ENCODE data around the gene EXOC6B.

Gene EXOC6B

DNA sequence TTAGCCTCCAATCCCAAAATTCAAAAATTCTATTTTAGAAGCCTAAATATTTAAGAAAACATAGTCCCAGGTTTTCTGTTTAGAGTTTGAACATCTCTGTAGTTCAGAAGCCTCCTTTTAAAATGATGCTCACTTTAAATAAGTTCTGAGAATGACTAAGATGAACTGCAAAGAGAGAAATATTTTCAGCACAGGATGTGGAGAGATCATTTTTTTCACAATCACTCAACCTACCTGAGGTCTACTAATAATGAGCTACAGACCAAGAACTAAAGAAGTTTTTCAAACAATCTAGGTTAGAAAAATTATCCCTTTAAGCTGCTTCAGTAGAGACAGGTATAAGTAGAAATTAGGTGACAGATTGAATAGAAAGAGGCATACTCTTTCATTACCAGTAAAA lies 493.1 kb downstream of the EXOC6B start:
- no peak overlapping the region for H2AFZ ChIP-seq (ENCODE audit: low read depth, low read length)
- no peak overlapping the region for H3K4me3 ChIP-seq (ENCODE audit: low read depth in 1 of 2, low read length in 2 of 2)
- H3K4me2 ChIP-seq (ENCODE audit: insufficient read depth, low read length) = no peak overlapping the region
- H3K79me2 ChIP-seq (ENCODE audit: insufficient read depth, low read length) = no peaks in the 10 kb centered on the region
- H3K4me1 ChIP-seq (ENCODE audit: insufficient read depth, low read length) = no peaks in the 10 kb centered on the region
- H3K27me3 ChIP-seq (ENCODE audit: insufficient read depth, low read length, poor library complexity) = no peaks in the 10 kb centered on the region
- DNase-seq (no peak), ATAC-seq (ENCODE audit: insufficient read depth, low read depth) (no peak)
- H3K9me3 ChIP-seq (ENCODE audit: insufficient read depth, low read length, severe bottlenecking) = no peaks in the 10 kb centered on the region
- TF ChIP-seq, protein P1, sequence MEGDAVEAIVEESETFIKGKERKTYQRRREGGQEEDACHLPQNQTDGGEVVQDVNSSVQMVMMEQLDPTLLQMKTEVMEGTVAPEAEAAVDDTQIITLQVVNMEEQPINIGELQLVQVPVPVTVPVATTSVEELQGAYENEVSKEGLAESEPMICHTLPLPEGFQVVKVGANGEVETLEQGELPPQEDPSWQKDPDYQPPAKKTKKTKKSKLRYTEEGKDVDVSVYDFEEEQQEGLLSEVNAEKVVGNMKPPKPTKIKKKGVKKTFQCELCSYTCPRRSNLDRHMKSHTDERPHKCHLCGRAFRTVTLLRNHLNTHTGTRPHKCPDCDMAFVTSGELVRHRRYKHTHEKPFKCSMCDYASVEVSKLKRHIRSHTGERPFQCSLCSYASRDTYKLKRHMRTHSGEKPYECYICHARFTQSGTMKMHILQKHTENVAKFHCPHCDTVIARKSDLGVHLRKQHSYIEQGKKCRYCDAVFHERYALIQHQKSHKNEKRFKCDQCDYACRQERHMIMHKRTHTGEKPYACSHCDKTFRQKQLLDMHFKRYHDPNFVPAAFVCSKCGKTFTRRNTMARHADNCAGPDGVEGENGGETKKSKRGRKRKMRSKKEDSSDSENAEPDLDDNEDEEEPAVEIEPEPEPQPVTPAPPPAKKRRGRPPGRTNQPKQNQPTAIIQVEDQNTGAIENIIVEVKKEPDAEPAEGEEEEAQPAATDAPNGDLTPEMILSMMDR (IDR thresholded peaks at IDR 0.05; ENCODE audit: borderline replicate concordance, extremely low read depth, low read length, poor library complexity, severe bottlenecking) = no peak
- H3K9ac ChIP-seq (ENCODE audit: low read depth, low read length) = no peak overlapping the region
- no peaks in the 10 kb centered on the region for H3K36me3 ChIP-seq (ENCODE audit: insufficient read depth, low read length)
- no peak overlapping the region for H3K27ac ChIP-seq (ENCODE audit: low read length)
- no peaks in the 10 kb centered on the region for H4K20me1 ChIP-seq (ENCODE audit: insufficient read depth, low read length)

DNA sequence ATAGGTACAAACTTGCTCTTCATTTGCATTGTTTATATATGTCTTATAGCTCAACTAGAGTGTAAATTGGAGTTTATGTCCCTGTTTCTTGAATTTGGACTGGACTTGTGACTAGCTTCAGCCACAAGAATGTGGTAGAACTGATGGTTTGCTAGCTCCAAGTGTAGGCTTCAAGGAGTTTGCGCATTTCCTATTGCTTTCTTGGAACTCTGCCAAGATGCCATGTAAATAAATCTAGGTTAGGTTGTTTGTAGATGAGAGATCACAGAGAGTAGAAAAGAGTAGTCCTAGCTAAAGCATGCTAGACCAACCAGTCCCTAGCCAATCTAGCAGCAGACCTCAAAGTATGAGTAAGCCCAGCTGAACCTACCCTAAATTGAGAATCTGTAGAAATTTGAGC lies 495.2 kb downstream of the EXOC6B start:
- Histone ChIP-seq H3K79me2 (ENCODE audit: insufficient read depth, low read length) (no peaks in the 10 kb centered on the region), H3K4me1 (ENCODE audit: insufficient read depth, low read length) (no peaks in the 10 kb centered on the region), H3K4me2 (ENCODE audit: insufficient read depth, low read length) (no peak overlapping the region), H4K20me1 (ENCODE audit: insufficient read depth, low read length) (no peaks in the 10 kb centered on the region), H3K36me3 (ENCODE audit: insufficient read depth, low read length) (no peaks in the 10 kb centered on the region), H3K27ac (ENCODE audit: low read length) (no peak overlapping the region), H2AFZ (ENCODE audit: low read depth, low read length) (no peak overlapping the region), H3K9me3 (ENCODE audit: insufficient read depth, low read length, severe bottlenecking) (no peaks in the 10 kb centered on the region), H3K4me3 (ENCODE audit: low read depth in 1 of 2, low read length in 2 of 2) (no peak overlapping the region), H3K27me3 (ENCODE audit: insufficient read depth, low read length, poor library complexity) (no peaks in the 10 kb centered on the region), H3K9ac (ENCODE audit: low read depth, low read length) (no peak overlapping the region)
- DNase-seq (no peak), ATAC-seq (ENCODE audit: insufficient read depth, low read depth) (no peak)
- TF ChIP-seq, protein P1 (IDR thresholded peaks at IDR 0.05; ENCODE audit: borderline replicate concordance, extremely low read depth, low read length, poor library complexity, severe bottlenecking) = no peak
- no peak for TF ChIP-seq EZH2 (IDR thresholded peaks at IDR 0.05; ENCODE audit: borderline replicate concordance, low read depth, low read length, severe bottlenecking)

GRCh38 chr2:72326759-72327158 lies 499.1 kb downstream of the EXOC6B start:
- H3K36me3 ChIP-seq (ENCODE audit: insufficient read depth, low read length) = no peaks in the 10 kb centered on the region
- no peaks in the 10 kb centered on the region for H3K79me2 ChIP-seq (ENCODE audit: insufficient read depth, low read length)
- no peaks in the 10 kb centered on the region for H3K4me1 ChIP-seq (ENCODE audit: insufficient read depth, low read length)
- no peak overlapping the region for H3K4me2 ChIP-seq (ENCODE audit: insufficient read depth, low read length)
- H3K9ac ChIP-seq (ENCODE audit: low read depth, low read length) = no peak overlapping the region
- H3K4me3 ChIP-seq (ENCODE audit: low read depth in 1 of 2, low read length in 2 of 2) = no peak overlapping the region
- no peak for DNase-seq
- no peaks in the 10 kb centered on the region for H3K27me3 ChIP-seq (ENCODE audit: insufficient read depth, low read length, poor library complexity)
- ATAC-seq (ENCODE audit: insufficient read depth, low read depth) = no peak
- H4K20me1 ChIP-seq (ENCODE audit: insufficient read depth, low read length) = no peaks in the 10 kb centered on the region
- no peak overlapping the region for H3K27ac ChIP-seq (ENCODE audit: low read length)
- TF ChIP-seq EZH2 (IDR thresholded peaks at IDR 0.05; ENCODE audit: borderline replicate concordance, low read depth, low read length, severe bottlenecking) = no peak
- TF ChIP-seq, protein P1 (IDR thresholded peaks at IDR 0.05; ENCODE audit: borderline replicate concordance, extremely low read depth, low read length, poor library complexity, severe bottlenecking) = no peak
- no peak overlapping the region for H2AFZ ChIP-seq (ENCODE audit: low read depth, low read length)
- H3K9me3 ChIP-seq (ENCODE audit: insufficient read depth, low read length, severe bottlenecking) = no peaks in the 10 kb centered on the region
